SK-N-SH treated with all-trans-retinoic acid at 6 μM for 48 hours (cell line): ENCODE data around the gene ROBO1.
A peak's percentile ranks its signal among the peaks of the same experiment; 100 is the strongest.

Experiments
- ATAC-seq: fragments of 200-7000 bp; cut with Tn5 transposase; 3 replicates; pipeline ENCODE4 v1.9.1; 2020; ENCODE audit warnings: mild to moderate bottlenecking, moderate library complexity
- ARNTL ChIP-seq: fragments of 450-650 bp; formaldehyde crosslinking; IDR thresholded peaks from 2 replicates; pipeline ENCODE4 v1.5.0; 2020; ENCODE audit warnings: low read depth, mild to moderate bottlenecking, moderate library complexity, borderline replicate concordance
- BACH2 ChIP-seq: fragments of 250-450 bp; sonication (Bioruptor Pico); IDR thresholded peaks from 2 replicates; pipeline ENCODE4 v1.9.0; 2021; ENCODE audit warnings: mild to moderate bottlenecking, borderline replicate concordance
- CSDC2 ChIP-seq: fragments of 250-450 bp; sonication (Bioruptor Pico); IDR thresholded peaks from 2 replicates; pipeline ENCODE4 v1.5.0; 2020; ENCODE audit warnings: mild to moderate bottlenecking, moderate library complexity
- ESRRG ChIP-seq: fragments of 250-450 bp; sonication (Bioruptor Pico); IDR thresholded peaks from 2 replicates; pipeline ENCODE4 v1.6.1; 2021; ENCODE audit warnings: mild to moderate bottlenecking
- GLIS3 ChIP-seq: fragments of 250-450 bp; sonication (Bioruptor Pico); IDR thresholded peaks from 2 replicates; pipeline ENCODE4 v1.5.0; 2020; ENCODE audit warnings: mild to moderate bottlenecking, moderate library complexity
- ISL1 ChIP-seq: fragments of 250-450 bp; sonication (Bioruptor Pico); IDR thresholded peaks from 2 replicates; pipeline ENCODE4 v2.1.2; 2022; ENCODE audit warnings: mild to moderate bottlenecking, moderate library complexity
- OSR1 ChIP-seq: fragments of 250-450 bp; sonication (Bioruptor Pico); IDR thresholded peaks from 2 replicates; pipeline ENCODE4 v1.8.0; 2022; ENCODE audit warnings: moderate library complexity, mild to moderate bottlenecking, inconsistent platforms
- RARB ChIP-seq: fragments of 250-450 bp; sonication (Bioruptor Pico); IDR thresholded peaks from 2 replicates; pipeline ENCODE4 v1.8.0; 2021; ENCODE audit warnings: mild to moderate bottlenecking, moderate library complexity
- SNAI2 ChIP-seq: fragments of 250-450 bp; sonication (Bioruptor Pico); IDR thresholded peaks from 2 replicates; pipeline ENCODE4 v1.5.0; 2020; ENCODE audit warnings: mild to moderate bottlenecking, moderate library complexity
- TCF4 ChIP-seq: fragments of 250-450 bp; sonication (Bioruptor Pico); IDR thresholded peaks from 2 replicates; pipeline ENCODE4 v1.8.0; 2021; ENCODE audit warnings: mild to moderate bottlenecking, moderate library complexity, borderline replicate concordance
- TOX ChIP-seq: fragments of 250-450 bp; sonication (Bioruptor Pico); IDR thresholded peaks from 2 replicates; pipeline ENCODE4 v1.8.0; 2021; ENCODE audit warnings: mild to moderate bottlenecking, moderate library complexity, borderline replicate concordance
- ZC3H10 ChIP-seq: fragments of 250-450 bp; sonication (Bioruptor Pico); IDR thresholded peaks from 2 replicates; pipeline ENCODE4 v1.5.1; 2021; ENCODE audit warnings: mild to moderate bottlenecking, moderate library complexity
- ZFP3 ChIP-seq: fragments of 250-450 bp; sonication (Bioruptor Pico); IDR thresholded peaks from 2 replicates; pipeline ENCODE4 v1.5.0; 2020; ENCODE audit warnings: mild to moderate bottlenecking, moderate library complexity
- ZFP30 ChIP-seq: fragments of 450-650 bp; formaldehyde crosslinking; IDR thresholded peaks from 2 replicates; pipeline ENCODE4 v1.5.0; 2022; ENCODE audit warnings: mild to moderate bottlenecking, moderate library complexity
- ZNF565 ChIP-seq: fragments of 450-650 bp; formaldehyde crosslinking; conservative IDR thresholded peaks from 2 replicates; pipeline ENCODE4 v1.5.0; 2020; ENCODE audit warnings: low read depth, mild to moderate bottlenecking, moderate library complexity
- ZNF70 ChIP-seq: fragments of 450-650 bp; formaldehyde crosslinking; IDR thresholded peaks from 2 replicates; pipeline ENCODE4 v1.5.0; 2020; ENCODE audit warnings: mild to moderate bottlenecking, moderate library complexity
- ZNF8 ChIP-seq: fragments of 450-650 bp; formaldehyde crosslinking; IDR thresholded peaks from 2 replicates; pipeline ENCODE4 v1.5.0; 2020; ENCODE audit warnings: mild to moderate bottlenecking, moderate library complexity
- TF ChIP-seq, protein P1 (sequence below): fragments of 250-450 bp; sonication (Bioruptor Pico); IDR thresholded peaks from 2 replicates; pipeline ENCODE4 v1.5.1; 2020; ENCODE audit warnings: low read depth, mild to moderate bottlenecking, moderate library complexity
- TF ChIP-seq, protein P2 (sequence below): fragments of 250-450 bp; sonication (Bioruptor Pico); IDR thresholded peaks from 2 replicates; pipeline ENCODE4 v1.5.0; 2020; ENCODE audit warnings: mild to moderate bottlenecking, moderate library complexity
- TF ChIP-seq, protein P3 (sequence below): fragments of 250-450 bp; sonication (Bioruptor Pico); IDR thresholded peaks from 2 replicates; pipeline ENCODE4 v1.8.0; 2021; ENCODE audit warnings: low read depth, mild to moderate bottlenecking, moderate library complexity, borderline replicate concordance
- TF ChIP-seq, protein P4 (sequence below): fragments of 250-450 bp; sonication (Bioruptor Pico); IDR thresholded peaks from 2 replicates; pipeline ENCODE4 v1.5.1; 2021; ENCODE audit warnings: mild to moderate bottlenecking, moderate library complexity
- TF ChIP-seq, protein P5 (sequence below): fragments of 250-450 bp; sonication (Bioruptor Pico); IDR thresholded peaks from 2 replicates; pipeline ENCODE4 v1.8.0; 2020; ENCODE audit warnings: mild to moderate bottlenecking, moderate library complexity, borderline replicate concordance

The ROBO1 gene

DNA sequence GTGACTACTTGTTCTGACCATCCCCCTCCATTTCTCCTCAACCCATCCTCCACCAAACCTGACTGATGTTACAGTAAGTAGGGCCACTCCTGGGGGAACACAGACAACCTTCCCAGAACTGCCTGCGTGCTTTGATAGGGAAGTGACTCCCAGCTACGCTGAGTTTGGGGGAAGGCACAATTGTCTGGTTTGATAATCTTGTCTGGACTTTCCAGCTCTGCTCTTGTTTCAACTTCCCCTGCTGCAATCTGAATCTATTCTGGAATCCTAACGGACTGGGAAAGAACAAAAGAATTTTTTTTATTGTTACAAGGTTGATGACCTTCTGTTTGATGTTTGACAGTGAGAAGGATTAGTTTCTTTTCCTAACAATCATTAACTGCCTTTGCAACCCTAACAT lies 895.6 kb downstream of the ROBO1 start:
- TF ChIP-seq CSDC2 (CRISPR knock-in tag) (no peak), RARB (no peak), ZNF565 (CRISPR knock-in tag) (no peak), ZNF70 (CRISPR knock-in tag) (no peak)
- ATAC-seq, result peak; percentile 64

DNA sequence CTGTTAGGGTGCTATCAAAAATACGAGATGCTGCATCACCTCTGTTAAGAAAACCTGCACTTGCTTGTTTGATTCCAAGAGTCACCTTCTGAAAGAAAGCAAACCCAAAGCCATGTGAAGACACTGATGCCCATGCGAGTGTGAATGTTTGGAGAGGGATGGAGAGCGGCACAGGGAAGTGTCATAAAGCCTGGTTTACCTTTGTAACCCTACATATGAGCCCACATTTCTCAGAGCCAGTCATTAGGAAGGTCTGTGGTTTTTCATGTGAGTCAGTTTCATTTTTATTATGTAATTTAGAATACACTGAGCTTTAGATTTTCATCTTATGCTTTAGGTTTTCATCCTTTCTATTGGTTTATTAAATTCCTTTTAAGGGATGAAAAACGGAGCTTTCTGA lies 896.8 kb downstream of the ROBO1 start:
- TF ChIP-seq ZFP30 (CRISPR knock-in tag) (no peak), RARB (no peak), ESRRG (CRISPR knock-in tag) (no peak), ZNF70 (CRISPR knock-in tag) (no peak), OSR1 (CRISPR knock-in tag) (no peak), ZNF8 (CRISPR knock-in tag) (no peak), ZFP3 (no peak), TOX (CRISPR knock-in tag) (no peak), ISL1 (CRISPR knock-in tag) (no peak), TCF4 (CRISPR knock-in tag) (no peak), GLIS3 (CRISPR knock-in tag) (no peak), ZC3H10 (no peak), BACH2 (no peak)
- TF ChIP-seq, protein P1, sequence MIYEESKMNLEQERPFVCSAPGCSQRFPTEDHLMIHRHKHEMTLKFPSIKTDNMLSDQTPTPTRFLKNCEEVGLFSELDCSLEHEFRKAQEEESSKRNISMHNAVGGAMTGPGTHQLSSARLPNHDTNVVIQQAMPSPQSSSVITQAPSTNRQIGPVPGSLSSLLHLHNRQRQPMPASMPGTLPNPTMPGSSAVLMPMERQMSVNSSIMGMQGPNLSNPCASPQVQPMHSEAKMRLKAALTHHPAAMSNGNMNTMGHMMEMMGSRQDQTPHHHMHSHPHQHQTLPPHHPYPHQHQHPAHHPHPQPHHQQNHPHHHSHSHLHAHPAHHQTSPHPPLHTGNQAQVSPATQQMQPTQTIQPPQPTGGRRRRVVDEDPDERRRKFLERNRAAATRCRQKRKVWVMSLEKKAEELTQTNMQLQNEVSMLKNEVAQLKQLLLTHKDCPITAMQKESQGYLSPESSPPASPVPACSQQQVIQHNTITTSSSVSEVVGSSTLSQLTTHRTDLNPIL (CRISPR knock-in tag), result no peak
- TF ChIP-seq, protein P2, sequence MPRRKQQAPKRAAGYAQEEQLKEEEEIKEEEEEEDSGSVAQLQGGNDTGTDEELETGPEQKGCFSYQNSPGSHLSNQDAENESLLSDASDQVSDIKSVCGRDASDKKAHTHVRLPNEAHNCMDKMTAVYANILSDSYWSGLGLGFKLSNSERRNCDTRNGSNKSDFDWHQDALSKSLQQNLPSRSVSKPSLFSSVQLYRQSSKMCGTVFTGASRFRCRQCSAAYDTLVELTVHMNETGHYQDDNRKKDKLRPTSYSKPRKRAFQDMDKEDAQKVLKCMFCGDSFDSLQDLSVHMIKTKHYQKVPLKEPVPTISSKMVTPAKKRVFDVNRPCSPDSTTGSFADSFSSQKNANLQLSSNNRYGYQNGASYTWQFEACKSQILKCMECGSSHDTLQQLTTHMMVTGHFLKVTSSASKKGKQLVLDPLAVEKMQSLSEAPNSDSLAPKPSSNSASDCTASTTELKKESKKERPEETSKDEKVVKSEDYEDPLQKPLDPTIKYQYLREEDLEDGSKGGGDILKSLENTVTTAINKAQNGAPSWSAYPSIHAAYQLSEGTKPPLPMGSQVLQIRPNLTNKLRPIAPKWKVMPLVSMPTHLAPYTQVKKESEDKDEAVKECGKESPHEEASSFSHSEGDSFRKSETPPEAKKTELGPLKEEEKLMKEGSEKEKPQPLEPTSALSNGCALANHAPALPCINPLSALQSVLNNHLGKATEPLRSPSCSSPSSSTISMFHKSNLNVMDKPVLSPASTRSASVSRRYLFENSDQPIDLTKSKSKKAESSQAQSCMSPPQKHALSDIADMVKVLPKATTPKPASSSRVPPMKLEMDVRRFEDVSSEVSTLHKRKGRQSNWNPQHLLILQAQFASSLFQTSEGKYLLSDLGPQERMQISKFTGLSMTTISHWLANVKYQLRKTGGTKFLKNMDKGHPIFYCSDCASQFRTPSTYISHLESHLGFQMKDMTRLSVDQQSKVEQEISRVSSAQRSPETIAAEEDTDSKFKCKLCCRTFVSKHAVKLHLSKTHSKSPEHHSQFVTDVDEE (CRISPR knock-in tag), result no peak
- TF ChIP-seq, protein P3, sequence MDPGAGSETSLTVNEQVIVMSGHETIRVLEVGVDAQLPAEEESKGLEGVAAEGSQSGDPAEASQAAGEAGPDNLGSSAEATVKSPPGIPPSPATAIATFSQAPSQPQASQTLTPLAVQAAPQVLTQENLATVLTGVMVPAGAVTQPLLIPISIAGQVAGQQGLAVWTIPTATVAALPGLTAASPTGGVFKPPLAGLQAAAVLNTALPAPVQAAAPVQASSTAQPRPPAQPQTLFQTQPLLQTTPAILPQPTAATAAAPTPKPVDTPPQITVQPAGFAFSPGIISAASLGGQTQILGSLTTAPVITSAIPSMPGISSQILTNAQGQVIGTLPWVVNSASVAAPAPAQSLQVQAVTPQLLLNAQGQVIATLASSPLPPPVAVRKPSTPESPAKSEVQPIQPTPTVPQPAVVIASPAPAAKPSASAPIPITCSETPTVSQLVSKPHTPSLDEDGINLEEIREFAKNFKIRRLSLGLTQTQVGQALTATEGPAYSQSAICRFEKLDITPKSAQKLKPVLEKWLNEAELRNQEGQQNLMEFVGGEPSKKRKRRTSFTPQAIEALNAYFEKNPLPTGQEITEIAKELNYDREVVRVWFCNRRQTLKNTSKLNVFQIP (CRISPR knock-in tag), result no peak
- TF ChIP-seq, protein P4, sequence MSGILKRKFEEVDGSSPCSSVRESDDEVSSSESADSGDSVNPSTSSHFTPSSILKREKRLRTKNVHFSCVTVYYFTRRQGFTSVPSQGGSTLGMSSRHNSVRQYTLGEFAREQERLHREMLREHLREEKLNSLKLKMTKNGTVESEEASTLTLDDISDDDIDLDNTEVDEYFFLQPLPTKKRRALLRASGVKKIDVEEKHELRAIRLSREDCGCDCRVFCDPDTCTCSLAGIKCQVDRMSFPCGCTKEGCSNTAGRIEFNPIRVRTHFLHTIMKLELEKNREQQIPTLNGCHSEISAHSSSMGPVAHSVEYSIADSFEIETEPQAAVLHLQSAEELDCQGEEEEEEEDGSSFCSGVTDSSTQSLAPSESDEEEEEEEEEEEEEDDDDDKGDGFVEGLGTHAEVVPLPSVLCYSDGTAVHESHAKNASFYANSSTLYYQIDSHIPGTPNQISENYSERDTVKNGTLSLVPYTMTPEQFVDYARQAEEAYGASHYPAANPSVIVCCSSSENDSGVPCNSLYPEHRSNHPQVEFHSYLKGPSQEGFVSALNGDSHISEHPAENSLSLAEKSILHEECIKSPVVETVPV (CRISPR knock-in tag), result no peak
- TF ChIP-seq, protein P5, sequence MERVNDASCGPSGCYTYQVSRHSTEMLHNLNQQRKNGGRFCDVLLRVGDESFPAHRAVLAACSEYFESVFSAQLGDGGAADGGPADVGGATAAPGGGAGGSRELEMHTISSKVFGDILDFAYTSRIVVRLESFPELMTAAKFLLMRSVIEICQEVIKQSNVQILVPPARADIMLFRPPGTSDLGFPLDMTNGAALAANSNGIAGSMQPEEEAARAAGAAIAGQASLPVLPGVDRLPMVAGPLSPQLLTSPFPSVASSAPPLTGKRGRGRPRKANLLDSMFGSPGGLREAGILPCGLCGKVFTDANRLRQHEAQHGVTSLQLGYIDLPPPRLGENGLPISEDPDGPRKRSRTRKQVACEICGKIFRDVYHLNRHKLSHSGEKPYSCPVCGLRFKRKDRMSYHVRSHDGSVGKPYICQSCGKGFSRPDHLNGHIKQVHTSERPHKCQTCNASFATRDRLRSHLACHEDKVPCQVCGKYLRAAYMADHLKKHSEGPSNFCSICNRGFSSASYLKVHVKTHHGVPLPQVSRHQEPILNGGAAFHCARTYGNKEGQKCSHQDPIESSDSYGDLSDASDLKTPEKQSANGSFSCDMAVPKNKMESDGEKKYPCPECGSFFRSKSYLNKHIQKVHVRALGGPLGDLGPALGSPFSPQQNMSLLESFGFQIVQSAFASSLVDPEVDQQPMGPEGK (CRISPR knock-in tag), result no peak
- ATAC-seq, result peak; percentile 10; the same call in 1 of the 3 replicates

DNA sequence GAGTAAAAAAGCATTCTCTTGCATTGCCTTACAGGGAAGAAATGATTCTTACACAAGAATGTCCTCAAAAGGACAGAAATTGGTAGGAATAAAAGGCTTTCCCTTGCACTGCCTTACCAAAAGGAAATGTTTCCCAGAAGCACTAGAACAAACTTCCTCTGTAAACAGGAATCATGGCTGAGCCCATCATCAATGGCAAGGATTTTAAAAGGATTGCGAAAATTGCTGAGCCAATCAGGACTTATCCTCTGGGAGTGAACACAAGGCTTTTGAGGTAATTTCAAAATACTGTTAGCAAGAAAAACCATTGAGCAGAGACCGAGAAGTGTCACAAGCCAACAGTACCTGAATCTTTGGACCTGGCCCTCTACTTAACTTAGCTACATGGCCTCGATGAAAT lies 897.3 kb downstream of the ROBO1 start:
- TF ChIP-seq ESRRG (CRISPR knock-in tag) (no peak), ZFP30 (CRISPR knock-in tag) (no peak), GLIS3 (CRISPR knock-in tag) (no peak), TCF4 (CRISPR knock-in tag) (no peak), SNAI2 (CRISPR knock-in tag) (no peak), RARB (no peak), BACH2 (no peak), ZFP3 (no peak), ARNTL (CRISPR knock-in tag) (no peak), ZNF565 (CRISPR knock-in tag) (no peak), CSDC2 (CRISPR knock-in tag) (no peak), ZNF8 (CRISPR knock-in tag) (no peak)
- TF ChIP-seq, protein P2 (CRISPR knock-in tag), result no peak
- TF ChIP-seq, protein P4 (CRISPR knock-in tag), result no peak
- TF ChIP-seq, protein P1 (CRISPR knock-in tag), result no peak
- TF ChIP-seq, all 23 proteins: peak for 0
- no peak for ATAC-seq
